CD4-positive, alpha-beta T cell treated with Interleukin-15 for 1 hour (primary cell): ENCODE measurements around the gene QKI.

Source experiments
- DNase-seq: peaks from one replicate; pipeline ENCODE4 v3.0.0-alpha.2; 2020

QKI gene

GRCh38 chr6:163626073-163626867 lies 211.8 kb downstream of the QKI start:
- DNase-seq = no peak

- DNase-seq = no peak
Measured at GRCh38 chr6:163627274-163628062, 212.9 kb downstream of the QKI start.
